Epidermal melanocyte (primary cell): Measurements from ENCODE around the gene MCM3.

Experiments used
- DNase-seq: peaks from one replicate; pipeline ENCODE4 v3.0.0; 2011; ENCODE audit warnings: low spot score; ENCODE audit not compliant: insufficient read length

Gene MCM3

DNA sequence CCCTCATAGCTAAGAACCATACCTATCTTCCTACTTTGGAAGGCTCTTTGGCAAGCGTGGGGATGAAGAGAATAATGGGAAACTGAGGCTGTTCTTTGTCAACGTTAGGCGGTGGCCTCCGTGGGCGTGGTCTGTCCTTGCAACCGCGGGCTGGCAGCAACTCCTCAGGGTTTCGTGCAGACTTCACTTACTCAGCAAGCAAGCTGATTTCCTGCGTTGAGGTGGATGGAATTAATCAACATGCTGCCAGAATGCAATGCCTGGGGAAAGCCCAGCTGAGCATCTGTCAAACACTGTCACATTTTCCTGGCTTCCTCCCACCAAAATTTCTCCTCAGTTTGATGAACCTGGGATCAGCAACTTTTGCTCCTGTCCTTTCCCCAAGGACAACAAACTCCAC is 31.0 kb downstream of the MCM3 start:
- no peak for DNase-seq

DNA sequence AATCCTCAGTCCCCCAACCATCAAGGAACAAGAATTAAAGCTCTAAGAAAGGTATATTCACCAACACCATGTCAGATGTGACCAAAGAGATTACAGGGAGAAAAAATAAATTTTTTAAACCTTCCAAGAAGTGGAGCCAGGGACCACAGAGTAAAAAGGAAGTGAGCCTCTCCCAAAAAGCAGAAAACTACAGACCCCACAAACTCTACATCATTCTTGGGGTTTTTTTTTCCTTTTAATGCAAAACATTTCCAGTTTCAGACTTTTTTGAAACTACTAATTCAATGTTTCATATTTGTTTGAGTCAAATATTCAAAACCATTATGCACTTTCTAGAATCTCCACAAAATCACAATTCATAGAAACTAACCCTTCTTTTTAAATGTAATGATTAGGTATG is 33.4 kb downstream of the MCM3 start:
- DNase-seq = no peak

DNA sequence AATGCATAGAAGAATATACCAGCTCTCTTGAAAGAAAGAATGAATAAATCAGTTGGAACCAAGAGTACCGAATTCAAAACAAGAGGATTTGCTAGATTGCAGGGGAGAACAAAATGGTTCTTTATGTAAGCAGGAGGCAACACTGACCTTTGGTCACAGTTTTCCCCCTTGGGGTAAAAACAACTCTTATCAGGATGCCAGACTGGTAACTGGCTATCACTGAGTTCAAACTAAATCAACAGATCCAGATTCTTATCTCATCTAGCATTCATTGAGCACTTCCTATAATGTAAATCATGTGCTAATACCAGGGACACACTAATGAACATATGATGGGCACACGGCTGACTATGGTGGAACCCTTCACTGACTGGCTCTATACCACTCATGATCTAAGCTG is 35.5 kb downstream of the MCM3 start:
- DNase-seq = no peak

DNA sequence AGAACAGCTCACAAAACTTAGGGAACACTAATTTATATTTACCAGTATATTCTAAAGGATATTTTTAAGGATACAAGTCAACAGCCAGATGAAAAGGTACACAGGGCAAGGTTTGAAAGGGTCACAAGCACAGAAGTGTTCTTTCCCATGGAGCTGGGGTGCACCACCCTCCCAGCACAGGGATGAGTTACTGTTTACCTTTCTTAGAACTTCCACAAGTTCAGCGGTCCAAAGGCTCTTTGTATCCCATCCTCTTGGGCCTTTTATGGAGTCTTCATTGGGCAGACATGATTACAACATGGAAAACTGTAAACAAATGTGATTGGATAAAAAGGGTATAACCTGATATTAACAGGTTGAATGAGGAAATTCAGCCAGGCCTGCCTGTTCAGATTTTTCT is 39.1 kb downstream of the MCM3 start:
- DNase-seq = no peak

DNA sequence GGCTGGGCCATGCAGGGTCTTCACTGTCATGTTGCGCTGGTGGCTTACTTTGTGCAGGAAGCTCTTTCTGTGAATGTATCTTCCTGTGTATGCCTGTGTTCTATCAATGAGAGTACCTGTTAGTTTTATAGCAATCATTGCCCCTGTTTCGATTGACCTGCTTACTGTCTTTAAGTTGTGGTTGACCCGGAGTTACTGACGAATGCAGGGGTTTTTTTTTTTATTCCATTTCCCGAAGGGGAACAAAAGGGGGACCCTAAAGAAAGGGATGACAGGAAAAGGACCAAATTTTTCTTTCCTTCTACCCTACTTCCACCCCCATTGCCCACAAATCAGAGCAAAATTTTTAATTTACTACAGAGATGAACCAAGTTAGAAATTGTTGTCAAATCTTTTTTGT is 40.1 kb downstream of the MCM3 start, which contains the start of gene IL17F:
Gene IL17F (minus strand): TSS at position 101 of the 400 bp plus-strand sequence. CDS start 71 bp downstream, at position 30.
- DNase-seq = no peak

DNA sequence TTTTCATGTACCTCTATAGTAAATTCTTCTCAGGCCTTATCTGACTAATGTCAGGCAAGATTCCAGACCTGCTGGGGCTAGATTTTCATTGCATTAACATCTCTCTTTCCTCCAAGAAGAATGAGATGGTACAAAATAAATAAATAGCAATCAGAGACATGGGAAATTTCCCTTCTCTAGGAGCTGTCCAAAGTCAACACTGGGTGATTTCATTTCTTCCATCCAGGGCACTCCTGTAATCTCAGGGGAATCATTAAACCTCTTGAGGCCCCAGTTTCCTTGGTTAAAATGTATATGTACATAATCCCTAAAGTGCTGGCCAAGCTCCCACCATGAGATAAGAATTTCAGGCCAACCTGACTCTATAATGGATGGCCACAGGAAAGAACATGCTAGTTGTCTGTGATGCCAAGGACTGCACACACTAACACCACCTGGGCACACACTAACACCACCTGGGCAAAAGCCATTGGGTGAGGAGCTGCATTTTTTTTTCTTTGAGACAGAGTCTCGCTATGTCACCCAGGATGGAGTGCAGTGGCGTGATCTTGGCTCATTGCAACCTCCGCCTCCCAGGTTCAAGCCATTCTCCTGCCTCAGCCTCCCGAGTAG is 41.2 kb downstream of the MCM3 start:
- no peak for DNase-seq

DNA sequence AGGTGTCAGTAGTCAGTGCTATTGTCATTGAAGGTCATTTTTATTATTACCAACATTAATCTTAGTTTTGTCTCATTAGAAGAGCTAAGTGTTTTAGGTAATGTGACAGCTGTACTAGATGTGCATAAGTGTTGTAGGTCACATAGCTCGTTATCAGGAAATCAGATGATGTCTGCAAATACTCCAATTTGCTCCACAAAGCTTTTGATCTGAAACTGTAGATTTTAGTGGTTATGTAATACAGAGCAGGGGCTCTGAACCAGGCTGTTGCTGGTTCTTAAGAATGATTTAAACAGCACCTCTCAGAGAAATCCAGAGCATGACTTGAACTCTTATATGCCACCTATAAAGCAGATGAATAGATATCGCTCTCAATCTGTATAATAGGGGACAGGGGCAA is 42.7 kb downstream of the MCM3 start:
- no peak for DNase-seq

DNA sequence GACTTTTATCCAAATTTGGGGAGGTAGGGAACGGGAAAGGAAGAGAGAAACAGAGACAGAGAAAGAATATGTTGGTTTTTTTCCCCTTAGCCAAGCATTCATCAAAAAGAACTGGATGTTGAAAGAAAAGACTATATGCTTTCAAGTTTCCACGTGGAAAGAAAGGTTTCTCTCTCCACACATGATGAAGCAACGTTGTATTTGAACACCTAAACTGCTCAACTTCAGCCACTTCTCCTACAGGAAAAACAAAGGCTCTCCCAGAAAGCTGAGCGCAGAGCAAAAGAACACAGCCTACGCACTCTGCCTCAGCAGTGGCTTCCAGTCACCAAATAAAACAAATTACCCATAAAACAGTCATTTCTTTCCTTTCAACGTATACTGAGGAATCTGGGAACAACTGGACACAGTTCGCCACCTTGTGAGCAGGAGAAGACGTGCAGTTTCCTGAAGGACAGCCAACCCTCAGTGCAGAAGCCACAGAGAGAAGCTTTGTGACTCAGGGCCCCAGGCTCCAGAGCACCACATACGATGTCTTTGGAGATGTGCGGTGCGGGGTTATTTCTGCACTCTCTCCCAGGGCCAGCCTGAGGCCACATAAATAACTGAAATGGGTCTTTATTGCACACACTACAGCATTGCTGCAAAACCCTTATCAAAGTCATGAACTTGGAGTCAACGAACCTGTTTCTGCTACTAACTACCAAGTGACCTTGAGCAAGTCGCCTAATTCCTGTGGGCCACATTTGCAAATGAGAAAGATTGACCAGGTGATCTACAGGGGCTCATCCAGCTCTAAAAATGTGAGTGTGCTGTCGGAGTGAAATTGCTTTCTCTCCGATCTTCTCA is 50.3 kb downstream of the MCM3 start:
- peak; percentile 49 for DNase-seq

DNA sequence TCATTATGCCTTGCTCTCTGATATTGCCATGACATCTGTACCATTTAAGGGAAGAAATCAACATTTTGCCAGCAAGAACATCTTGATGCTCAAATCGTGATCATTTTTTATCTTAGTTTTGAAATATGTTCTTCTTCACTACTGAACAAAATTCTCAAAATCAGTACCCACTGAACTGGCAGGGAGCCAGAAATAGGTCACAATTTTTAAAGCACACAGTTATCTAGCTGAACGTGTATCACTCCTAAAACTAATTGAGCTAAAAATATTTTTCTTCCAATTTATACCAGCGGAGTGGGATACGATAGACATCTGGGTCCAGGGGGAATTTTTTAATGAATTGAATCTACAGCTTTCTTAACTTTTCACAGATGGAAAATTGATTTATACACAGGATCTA is 51.5 kb downstream of the MCM3 start:
- DNase-seq = no peak

DNA sequence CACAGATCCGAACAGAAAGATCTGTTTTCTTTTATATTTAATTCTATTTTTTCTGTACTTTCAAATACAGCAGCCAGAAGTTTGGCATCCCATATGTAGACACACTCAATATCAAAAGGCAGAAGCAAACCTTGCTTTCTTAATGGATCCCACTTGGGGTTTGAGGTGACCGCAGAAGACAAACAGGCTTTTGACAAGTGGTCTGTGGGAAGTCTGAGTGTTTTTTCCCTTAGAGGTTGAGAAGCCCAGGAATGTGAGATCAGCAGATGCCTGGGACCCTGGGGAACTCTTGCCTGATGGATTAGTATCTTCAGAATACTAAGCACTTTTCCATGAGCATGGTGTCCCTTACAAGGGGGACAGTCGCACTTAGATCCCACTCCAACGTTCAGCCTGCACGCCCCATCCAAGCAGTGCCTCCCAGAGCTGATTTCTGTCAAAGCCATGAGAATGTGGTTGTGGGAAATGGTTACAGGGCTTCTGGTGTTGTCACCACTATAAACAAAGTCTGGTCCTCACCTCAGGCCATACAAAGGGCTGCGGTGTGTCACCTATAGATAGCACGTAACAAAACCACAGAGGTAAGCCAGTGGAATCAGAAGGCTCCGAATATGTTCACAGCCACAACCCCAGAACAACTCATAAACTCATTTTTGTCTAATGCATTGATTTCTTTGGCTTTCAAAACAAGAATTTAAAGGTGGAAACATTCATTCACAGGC is 53.0 kb downstream of the MCM3 start:
- DNase-seq = no peak

DNA sequence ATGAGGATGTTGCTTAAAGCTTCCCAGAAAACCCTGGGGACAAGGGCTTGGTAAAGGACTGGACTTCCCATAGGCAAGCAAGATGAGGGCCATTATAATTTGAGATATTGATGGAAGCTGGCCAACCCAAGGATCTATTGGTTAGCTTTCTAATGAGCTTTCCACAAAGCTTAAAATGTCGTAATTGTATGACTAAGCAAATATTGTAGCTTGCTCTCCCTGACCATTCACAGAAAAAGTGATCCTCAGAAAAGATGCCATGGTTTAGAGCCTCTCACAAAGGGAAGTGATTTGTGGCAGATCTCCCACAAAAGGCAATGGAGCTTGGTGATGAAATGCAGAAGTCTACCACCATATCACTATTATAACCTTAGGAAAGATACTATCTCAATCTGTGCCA is 53.9 kb downstream of the MCM3 start:
- no peak for DNase-seq

DNA sequence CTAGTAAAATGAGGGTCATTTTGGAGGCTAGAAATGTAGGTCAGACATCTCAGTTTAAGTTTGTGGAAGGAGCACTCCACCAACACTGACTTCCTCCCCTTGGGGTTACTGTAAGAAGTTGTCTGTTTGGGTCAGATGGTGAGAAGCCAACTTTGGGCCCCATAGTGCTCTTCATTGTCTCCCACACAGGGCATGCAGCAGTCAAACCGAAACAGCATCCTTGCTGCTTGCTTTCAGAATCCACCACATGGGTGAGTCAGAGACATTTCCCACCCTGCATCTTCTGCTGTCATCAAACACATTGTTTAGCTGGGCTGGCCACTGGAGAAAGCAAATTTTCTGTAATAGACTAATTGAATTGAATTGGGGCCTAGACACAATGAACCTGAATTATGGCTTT is 57.0 kb downstream of the MCM3 start:
- no peak for DNase-seq

DNA sequence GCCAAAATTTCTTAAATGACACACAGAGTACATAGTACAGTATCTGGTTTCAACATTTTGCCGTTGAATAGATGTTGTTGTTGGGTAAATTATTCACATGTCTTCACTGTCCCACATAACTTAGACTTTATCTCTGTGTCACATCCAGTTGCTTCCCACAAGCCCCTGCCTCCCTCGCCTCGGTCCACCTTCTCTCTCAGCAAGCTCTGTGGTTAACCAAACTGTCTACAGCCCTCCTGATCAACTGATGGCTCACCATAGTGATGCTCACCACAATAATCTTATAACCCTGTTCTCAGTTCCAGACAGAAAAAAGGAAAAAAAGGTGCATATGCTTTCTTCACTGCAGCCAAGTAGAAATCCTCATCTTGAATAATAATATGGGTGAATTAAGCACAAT is 63.2 kb downstream of the MCM3 start:
- no peak for DNase-seq

DNA sequence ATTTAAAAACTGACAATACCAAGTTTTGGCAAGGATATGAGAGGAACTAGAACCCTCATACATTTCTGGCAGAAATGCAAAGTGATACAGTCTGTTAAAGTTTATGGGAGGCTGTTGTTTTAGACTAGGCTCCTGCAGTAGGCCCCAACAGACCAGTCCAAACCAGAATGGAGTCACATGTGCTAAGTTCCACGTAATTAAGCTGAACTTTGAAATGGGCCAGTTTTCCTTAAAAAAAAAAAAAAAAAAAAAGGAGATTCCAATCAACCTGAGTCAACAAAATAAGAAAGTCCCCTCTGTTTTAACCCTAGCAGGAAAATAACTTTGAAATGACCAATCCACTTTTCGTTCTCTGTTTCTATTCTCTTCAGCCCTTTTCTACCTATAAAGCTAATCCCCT is 66.8 kb downstream of the MCM3 start:
- DNase-seq = no peak

DNA sequence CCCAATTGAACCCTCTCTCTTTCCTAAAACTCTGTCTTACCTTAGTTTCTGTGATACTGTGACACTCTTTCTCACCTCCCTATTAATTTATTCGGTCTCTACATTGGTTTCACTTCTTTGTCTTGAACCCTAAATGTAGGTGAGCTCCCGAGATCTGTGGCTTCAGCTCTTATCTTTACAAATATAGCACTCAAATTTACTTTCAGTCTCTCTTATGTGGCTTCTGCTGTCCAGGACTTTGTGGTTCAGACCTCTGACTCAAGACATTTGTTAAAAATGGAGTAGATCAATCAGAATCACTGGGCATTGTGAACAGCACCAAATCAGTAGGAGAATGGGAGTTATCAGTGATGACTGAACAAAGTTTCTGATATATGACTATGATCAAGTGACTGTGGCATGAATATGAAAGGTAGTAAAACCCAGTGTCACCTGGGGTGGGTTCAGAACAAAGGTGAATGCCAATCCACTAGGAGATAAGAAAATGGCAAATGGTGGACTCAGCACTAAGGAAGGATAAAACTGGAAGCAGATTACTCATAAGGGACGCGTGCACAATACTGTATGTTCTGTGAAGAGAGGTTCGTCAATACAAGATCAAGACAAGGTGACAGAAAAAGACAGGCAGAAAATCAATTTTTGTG is 67.5 kb downstream of the MCM3 start:
- no peak for DNase-seq

DNA sequence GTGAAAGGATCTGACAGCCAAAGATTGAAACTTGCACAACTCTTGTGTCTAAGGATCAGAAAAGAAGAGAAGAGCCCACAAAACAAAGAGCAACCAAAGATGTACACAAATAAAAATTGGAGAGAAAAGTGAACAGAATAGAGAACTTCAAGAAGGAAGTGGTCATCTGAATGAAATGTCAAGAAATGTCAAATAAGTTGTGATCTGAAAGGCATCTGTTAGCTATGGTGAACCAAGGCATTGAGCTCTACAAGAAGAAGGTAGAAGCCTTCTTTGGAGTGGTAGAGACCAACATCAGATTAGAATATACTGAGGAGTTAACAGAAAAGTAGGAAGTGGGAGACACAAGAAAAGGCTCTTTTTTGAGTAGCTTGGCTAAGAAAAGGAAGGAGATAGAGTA is 68.8 kb downstream of the MCM3 start:
- no peak for DNase-seq
